SH-SY5Y (cell line): Measurements from ENCODE around the gene PUDP.

Experiments used
- GATA2 ChIP-seq: IDR thresholded peaks from 2 replicates; pipeline ENCODE4 v1.6.1; 2011; ENCODE audit warnings: mild to moderate bottlenecking, low read depth, low read length
- GATA3 ChIP-seq: IDR thresholded peaks from 2 replicates; pipeline ENCODE4 v1.6.1; 2011; ENCODE audit warnings: low read depth, mild to moderate bottlenecking, low read length, moderate library complexity

PUDP gene

DNA sequence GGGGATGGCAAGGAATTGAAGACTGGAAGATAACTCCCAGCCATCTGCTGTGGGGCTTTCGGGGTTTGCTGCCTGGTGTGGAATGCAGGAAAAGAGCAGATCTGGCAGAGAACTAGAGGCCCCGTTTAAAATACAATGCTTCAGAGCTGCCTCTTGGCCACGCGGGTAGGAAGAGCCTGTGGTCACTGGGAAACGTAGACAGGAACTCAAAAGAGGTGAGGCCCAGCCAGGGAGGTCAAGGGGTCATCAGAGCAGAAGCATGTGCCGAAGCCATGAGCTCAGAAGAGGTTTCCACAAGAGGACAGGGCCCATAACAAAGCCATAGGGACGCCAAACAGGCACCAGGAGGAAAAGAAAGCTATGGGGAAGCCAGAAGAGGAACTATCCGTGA lies 14.9 kb downstream of the PUDP start:
- TF ChIP-seq GATA3 (no peak), GATA2 (no peak)

DNA sequence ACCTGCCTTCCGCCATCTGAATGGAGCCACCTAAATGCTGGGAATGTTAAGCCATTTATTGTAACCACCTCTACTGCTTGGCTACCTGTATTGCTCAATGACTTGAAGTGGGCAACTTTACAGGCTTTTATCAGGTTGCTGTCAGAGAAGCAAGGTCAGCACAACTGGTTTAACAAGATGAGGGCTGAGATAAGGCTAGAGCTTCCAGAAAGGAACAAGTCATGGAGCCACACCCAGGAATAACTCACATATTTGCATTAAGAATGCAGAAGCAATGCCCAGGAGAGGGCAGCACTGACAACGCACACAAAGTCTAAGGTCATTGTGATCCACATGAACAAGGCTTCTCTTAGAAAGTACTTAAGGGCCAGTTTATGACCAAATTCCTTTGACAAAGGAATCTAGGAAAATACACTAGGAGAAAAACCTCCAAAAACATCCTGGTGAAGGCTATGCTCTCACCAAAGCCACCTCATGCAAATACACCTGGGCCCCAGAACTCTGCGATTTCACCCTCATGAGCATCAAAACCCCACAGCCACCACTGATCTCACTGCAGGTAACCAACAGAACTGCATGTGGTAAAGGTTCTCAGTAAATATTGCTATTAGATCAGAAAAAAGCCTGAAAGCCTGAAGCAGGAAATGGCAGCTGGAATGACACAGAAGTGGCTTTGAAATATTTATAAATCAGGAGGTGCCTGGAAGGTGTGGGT lies 15.5 kb downstream of the PUDP start:
- TF ChIP-seq GATA2 (no peak), GATA3 (no peak)

DNA sequence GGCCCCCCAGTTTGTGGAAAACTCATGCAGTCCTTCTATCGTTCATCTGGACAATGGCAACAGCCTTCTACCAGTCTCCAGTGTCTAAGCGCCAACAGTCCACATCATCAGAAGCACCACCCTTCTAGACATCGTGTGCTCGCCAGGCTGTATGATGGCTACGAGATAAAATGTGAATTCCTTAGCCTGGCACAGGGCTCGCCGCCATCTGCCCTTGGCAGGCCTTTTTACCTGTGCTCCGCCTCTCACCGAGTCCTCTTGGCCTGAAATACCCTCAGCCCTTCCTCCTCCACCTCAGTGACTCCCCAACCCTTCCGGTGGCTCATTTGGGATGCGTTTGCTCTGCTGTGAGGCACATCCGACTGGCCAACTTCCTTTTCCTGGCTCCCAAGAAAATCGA lies 16.3 kb downstream of the PUDP start:
- no peak for TF ChIP-seq GATA2

DNA sequence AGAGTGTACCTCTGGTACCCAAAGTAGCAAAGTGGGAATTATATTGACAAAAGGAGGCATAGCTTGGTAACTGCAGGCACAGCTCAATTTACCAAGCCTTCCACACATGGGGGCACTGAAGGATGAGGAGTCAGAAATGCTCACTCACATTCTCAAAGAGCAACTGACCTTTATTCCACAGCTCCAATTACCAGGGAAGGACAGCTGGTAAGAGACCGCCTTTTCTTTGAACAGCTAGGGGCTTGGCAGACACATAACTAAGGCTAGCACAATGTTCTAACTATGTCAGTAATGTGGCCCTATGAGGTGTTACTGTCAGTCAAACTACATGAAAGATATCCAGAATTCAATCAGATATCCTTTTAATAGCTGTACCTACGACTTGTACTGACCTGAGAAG lies 20.9 kb downstream of the PUDP start:
- TF ChIP-seq GATA3 = no peak
- TF ChIP-seq GATA2 = no peak

DNA sequence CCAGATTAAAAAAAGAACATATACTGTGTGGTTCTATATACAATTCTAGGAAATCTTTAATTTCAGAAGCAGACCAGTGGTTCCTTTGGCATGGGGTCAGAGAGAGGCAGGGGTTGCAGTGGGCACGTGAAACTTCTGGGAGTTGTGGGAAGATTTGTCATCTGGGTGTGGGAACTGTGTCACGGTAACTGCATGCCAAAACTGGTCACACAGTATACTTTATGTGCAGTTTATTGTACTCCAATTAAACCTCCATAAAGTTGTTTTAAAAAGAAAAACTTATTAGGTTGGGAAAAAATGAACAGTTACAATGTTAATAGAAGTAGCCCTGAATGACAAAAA lies 27.1 kb downstream of the PUDP start:
- TF ChIP-seq GATA2 (no peak), GATA3 (no peak)

DNA sequence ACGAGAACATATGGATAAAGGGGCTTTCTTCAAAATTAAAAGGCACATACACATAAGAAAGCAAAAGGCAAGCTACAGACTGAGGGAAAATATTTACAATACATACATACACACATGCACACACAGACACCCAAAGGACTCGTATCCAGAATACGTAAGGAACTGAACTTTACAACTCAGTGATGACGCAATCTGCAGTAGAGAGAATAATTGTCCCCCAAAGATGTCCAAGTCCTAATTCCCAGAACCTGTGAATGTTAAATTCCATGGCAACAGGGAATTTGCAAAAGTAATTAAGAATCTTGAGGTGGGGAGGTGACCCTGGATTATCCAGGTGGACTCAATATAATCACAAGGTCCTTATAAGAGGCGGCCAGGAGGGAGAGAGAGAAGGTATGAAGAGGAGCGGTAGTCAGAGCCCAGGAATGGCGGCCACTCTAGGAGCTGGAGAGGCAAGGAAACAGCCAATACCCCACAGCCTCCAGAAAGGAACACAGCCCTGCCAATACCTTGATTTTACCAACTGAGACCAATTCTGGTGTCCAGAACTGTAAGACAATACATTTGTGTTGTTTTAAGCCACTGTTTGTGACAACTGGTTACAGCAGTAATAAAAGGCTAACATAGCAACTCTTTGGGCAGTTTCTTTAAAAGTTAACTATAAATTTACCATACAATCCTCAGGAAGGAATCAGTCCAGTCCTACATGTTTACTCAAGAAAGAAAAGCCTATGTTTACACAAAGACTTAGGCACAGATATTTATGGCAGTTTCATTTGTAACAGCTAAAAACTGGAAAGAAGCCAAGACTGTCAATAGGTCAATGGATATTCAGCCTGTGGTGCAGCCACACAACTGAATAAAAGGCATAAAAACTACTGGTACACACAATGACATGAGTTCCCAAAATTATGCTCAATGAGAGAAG lies 27.7 kb downstream of the PUDP start:
- TF ChIP-seq GATA2 = no peak
- TF ChIP-seq GATA3 = no peak

DNA sequence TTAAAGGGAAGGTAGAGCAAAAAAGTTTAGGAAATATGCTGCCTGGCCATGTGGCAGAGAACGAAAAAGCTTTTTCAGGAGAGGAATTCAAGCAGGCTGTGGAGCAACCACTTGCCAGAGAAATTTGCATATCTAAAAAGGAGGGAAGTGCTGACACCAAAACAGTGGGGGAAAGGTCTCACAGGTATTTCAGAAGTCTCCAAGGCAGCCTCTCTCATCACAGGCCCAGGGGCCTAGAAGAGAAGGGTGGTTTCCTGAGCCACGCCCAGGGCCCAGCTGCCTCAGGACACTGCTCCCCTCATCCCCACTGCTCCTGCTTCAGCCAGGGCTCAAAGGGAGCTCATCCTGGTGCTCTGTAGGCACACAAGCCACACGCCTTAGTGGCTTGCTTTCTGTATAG lies 30.4 kb downstream of the PUDP start:
- TF ChIP-seq GATA3 (no peak), GATA2 (no peak)

DNA sequence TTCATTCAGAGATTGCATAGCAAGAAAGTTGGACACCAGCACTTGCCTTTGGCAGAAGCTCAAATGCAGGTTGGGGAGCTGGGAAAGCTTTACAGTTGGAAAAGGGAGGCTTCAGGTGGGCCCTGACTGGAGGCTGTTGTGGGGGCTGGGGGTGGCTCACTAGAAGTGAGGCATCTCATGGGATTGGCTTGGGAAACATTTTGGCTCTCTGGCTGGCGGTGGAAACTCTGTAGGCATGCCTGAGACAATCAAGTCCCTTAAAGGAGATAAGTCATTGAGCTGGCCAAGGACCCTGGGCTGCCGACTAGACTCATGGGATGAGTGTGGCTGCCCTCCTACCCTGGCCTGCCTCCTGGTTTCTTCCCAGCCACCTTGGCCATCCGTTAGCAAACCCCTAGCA lies 31.9 kb downstream of the PUDP start:
- TF ChIP-seq GATA3 (no peak), GATA2 (no peak)

DNA sequence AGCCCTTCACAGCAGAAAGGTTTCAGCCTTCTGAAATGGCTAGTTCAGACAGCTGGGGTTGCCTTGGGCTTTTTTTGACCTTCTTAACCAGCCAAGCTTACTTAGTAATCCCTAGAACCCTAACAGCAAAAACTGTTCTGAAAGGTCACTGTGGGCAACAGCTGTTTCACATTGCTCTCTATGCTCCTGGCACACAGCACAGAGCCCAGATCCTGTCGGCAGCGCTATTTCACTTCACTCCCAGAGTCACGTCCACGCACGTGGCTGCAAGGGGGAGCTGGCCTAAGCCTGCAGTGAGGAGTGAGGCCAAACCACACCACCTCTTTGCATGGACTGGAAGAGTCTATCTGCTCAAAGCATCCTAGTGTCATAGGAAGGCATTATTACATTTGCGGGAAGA lies 32.4 kb downstream of the PUDP start:
- TF ChIP-seq GATA2 = no peak
- TF ChIP-seq GATA3 = no peak

DNA sequence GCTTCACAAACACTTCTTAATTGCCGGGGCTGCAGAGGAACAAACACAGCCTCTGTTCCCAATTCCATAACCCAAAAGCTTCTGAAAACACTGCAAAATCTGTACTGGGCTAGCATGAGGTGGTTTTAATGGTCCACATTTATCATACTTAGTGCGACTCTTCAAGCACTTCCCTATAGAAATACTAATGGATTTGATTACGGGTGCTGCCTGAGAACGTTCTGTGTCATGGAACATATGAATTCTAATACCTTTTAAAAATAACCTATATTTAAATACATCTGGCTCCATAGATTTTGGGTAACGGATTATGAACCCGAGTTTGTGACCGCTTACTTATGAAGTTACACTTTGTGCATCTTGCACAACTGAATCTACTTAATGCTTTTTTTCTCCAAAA lies 35.9 kb downstream of the PUDP start:
- TF ChIP-seq GATA3 (no peak), GATA2 (no peak)

DNA sequence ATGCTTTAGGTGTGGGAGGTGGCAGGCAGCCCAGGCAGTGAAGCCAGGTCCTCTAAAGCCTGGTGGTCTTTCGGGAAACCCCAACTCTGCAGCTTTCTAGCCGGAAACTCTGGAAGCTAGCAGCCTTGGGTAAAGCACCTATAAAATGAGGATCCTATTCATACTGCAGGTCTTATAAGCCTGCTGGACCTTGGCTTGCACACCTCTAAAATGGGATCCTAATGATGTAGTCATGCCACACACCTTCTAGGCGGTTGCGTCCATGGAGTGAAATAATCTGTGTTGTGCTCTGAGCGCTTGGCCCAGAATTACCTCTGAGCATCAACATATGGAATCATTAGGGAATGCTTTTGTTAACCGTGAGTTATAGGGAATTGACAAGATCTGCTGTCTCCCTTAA lies 36.4 kb downstream of the PUDP start:
- TF ChIP-seq GATA3 = no peak
- no peak for TF ChIP-seq GATA2

DNA sequence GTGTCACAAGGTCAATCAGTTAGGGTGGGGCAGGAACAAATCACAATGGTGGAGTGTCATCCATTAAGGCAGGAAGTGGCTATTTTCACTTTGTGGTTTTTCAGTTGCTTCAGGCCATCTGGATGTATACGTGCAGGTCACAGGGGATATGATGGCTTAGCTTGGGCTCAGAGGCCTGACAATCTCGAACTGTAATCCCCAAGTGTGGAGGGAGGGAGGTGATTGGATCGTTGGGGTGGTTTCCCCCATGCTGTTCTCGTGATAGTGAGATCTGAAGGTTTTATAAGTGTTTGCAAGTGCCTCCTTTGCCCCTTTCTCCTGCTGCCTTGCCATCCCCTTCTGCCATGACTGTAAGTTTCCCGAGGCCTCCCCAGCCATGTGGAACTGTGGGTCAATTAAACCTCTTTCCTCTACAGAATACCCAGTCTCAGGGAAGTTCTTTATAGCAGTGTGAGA lies 37.1 kb downstream of the PUDP start:
- TF ChIP-seq GATA2 (no peak), GATA3 (no peak)

DNA sequence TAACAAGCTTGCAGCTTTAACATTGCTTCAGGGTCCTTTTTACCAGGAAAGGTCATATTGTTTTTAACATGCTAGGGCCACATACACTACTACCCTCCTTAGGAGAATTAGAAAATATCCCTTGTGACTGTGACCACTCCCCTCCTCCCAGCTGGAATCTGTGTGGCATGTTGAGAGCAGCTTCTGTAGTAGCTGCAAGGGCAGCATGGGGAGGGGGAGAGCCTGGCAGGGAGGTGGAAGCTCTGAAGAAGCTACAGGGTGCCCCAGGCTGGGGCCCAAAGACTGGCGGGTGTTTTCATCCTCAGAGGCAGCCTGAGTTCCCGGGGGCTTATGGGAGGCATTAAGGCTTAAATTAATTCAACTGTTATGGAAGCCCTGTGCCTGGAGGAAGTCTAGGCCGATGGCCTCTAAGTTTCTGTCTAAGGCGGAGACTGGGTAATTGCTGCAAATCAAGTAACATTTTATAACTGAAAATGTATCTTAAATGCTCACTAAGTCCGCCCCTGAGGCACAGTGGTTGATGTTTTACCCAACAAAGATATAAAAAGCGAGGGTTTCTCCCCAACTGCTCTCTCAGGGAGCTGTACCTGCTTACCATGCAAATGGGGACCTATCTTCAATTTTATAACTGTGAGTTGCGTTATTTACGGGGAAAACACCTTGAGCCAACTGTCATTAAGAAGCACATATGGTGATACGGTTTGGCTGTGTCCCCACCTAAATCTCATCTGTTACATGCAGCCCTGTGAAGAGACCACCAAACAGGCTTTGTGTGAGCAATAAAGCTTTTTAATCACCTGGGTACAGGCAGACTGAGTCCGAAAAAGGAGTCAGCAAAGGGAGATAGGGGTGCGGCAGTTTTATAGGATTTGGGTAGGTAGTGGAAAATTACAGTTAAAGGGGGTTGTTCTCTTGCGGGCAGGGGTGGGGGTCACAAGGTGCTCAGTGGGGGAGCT lies 37.8 kb downstream of the PUDP start:
- TF ChIP-seq GATA2 (no peak), GATA3 (no peak)

DNA sequence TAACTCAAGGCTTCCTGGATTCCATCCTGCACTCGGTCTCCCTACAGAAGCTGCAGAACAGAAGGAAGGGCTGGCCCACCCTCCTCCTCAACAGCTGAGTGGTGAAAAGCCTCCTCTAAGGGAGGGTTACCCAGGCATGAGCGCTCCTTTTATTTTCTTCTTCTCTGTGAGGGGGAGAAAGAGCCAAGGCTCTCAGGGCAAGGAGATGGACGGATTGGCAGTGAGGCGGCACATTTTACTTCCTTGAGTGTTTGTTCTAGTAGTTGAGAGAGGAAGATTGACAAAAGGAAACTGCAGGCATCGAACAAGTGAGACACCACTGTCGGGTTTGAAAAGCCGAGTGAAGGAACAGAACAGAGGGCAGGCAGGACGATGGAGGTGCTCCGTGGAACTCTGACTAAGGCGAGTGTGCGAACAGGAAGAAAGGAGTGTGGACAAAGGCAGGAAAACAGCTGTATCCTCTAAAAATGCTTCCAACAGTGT lies 38.9 kb downstream of the PUDP start:
- TF ChIP-seq GATA3 (no peak), GATA2 (no peak)

DNA sequence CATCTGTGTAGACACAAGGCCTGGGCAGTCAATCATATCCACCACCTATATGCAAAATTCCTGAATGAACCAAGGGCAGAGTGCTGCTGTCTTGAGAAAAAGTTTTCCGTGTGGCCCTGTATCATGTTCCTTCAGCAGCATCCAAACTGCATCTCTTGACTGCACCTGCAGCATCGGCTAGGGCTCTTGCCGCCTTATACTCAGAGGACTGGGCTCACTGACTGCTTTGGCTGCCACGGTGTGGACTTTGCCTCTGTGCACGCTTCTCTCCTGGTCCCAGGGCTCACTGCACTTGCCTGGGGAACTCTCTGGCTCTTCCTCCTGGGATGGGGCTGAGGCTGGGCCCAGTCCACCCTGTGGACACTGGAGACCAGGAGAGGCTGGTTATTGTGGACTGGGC lies 39.9 kb downstream of the PUDP start:
- TF ChIP-seq GATA2 (no peak), GATA3 (no peak)
